ENCODE data around the gene ANKRD13B. TPM values are rescaled to one million over a fixed set of nuclear protein-coding genes. Genes with fewer than 3 reads are reported as not detected.
A peak's percentile ranks its signal among the peaks of the same experiment; 100 is the strongest.

ANKRD13B gene
- total and polyA plus RNA-seq, 2 of the 13 experiments (the other 11 are each of a cell fraction or from before 2014, with no cell fraction given) = 1.7 to 1.8 TPM

DNA sequence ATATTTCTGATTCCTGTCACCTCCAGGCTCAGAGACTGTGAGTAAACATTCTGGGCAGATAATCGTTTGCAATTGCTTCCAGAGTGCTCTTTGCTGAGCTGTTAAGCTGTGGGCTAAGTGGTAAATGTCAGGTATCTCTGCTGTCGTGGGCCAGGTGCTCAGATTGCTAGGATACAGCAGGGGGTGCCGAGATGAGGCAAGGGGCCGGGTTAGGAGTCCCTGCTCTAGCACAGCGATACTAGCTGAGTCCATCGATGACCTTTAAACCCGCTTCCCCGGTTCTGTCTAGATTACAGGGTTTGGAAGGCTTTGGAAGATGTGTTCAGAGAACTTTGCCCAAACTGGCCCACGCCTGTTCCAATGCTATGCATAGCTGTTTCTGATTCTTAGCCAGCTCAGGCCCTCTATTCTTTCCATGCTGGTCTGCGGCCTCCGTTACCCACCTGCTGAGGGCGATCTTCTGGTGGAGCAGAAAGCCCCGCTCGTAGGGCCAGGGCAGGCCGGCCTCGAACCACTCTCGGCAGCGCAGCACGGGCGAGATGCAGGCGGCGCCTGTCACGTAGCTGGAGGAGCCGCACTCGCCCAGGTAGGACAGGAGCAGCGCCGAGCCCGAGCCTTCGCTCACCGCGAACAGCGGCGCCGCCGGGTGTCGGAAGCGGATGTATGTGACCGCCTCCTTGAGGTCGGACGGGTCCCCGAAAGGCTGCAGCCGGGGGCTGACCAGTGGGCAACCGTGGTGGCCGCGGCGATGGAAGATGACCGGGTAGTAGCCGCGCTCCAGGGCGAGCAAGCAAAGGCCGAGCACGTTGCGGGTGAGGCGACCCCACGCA lies 27.1 kb upstream of the ANKRD13B start (continued):
- TF ChIP-seq, protein P1, sequence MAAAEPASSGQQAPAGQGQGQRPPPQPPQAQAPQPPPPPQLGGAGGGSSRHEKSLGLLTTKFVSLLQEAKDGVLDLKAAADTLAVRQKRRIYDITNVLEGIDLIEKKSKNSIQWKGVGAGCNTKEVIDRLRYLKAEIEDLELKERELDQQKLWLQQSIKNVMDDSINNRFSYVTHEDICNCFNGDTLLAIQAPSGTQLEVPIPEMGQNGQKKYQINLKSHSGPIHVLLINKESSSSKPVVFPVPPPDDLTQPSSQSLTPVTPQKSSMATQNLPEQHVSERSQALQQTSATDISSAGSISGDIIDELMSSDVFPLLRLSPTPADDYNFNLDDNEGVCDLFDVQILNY (CRISPR knock-in tag; conservative IDR thresholded peaks at IDR 0.05) = no peak
- TF ChIP-seq ZBTB33 (CRISPR knock-in tag; IDR thresholded peaks at IDR 0.05) = no peak
- no peak for TF ChIP-seq ZNF747 (CRISPR knock-in tag; IDR thresholded peaks at IDR 0.05; ENCODE audit: borderline replicate concordance)
- no peak for TF ChIP-seq GPN1 (CRISPR knock-in tag; IDR thresholded peaks at IDR 0.05; ENCODE audit: borderline replicate concordance)
- TF ChIP-seq DPF2 (CRISPR knock-in tag; IDR thresholded peaks at IDR 0.05; ENCODE audit: borderline replicate concordance, low read depth) = no peak
- TF ChIP-seq HES4 (CRISPR knock-in tag; IDR thresholded peaks at IDR 0.05; ENCODE audit: borderline replicate concordance) = no peak; the same call in 1 of the 2 replicates
- no peak for TF ChIP-seq ZSCAN30 (CRISPR knock-in tag; IDR thresholded peaks at IDR 0.05)
- TF ChIP-seq THAP9 (CRISPR knock-in tag; IDR thresholded peaks at IDR 0.05; ENCODE audit: borderline replicate concordance) = peak; percentile 60; the same call in 1 of the 2 replicates
- TF ChIP-seq ZNF24 (IDR thresholded peaks at IDR 0.05) = no peak
- TF ChIP-seq GRHL1 (CRISPR knock-in tag; conservative IDR thresholded peaks at IDR 0.05) = no peak
- 0 out of 2 replicates have a peak, but pooled peaks have one; percentile 43 for TF ChIP-seq ZNF567 (CRISPR knock-in tag; IDR thresholded peaks at IDR 0.05; ENCODE audit: borderline replicate concordance)
- TF ChIP-seq NR2F1 (CRISPR knock-in tag; IDR thresholded peaks at IDR 0.05) = no peak
- TF ChIP-seq IRF2 (CRISPR knock-in tag; IDR thresholded peaks at IDR 0.05) = 0 out of 2 replicates have a peak, but pooled peaks have one; percentile 26
- no peak; the same call in 1 of the 2 replicates for TF ChIP-seq SALL1 (CRISPR knock-in tag; IDR thresholded peaks at IDR 0.05)
- TF ChIP-seq, protein P2, sequence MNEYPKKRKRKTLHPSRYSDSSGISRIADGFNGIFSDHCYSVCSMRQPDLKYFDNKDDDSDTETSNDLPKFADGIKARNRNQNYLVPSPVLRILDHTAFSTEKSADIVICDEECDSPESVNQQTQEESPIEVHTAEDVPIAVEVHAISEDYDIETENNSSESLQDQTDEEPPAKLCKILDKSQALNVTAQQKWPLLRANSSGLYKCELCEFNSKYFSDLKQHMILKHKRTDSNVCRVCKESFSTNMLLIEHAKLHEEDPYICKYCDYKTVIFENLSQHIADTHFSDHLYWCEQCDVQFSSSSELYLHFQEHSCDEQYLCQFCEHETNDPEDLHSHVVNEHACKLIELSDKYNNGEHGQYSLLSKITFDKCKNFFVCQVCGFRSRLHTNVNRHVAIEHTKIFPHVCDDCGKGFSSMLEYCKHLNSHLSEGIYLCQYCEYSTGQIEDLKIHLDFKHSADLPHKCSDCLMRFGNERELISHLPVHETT (CRISPR knock-in tag; conservative IDR thresholded peaks at IDR 0.05) = no peak
- TF ChIP-seq TBX2 (CRISPR knock-in tag; IDR thresholded peaks at IDR 0.05; ENCODE audit: borderline replicate concordance) = no peak; the same call in 1 of the 2 replicates
- TF ChIP-seq MAFK (conservative IDR thresholded peaks at IDR 0.05 in 1 of 2, IDR thresholded peaks at IDR 0.05 in 1 of 2; ENCODE audit: low read length in 2 of 2) = no peak

Data from HepG2 (cell line).